Mesothelial cell of epicardium (in vitro differentiated cells): ENCODE results near the gene TERB1. TPM values are rescaled to one million over a fixed set of nuclear protein-coding genes. Genes with fewer than 3 reads are reported as not detected.

Experiments
- DNase-seq, 2 experiments: peaks; one replicate each; pipeline ENCODE4 v3.0.0; 2021; ENCODE audit warnings: low spot score in 2 of 2; ENCODE audit not compliant: unreplicated experiment in 2 of 2
- H3K27ac Mint-ChIP-seq: 2 replicates; pipeline ENCODE4 v1.8.0; 2021; ENCODE audit warnings: mixed read lengths
- H3K27me3 Mint-ChIP-seq: 2 replicates; pipeline ENCODE4 v1.8.0; 2021; ENCODE audit warnings: low read depth, mixed read lengths
- H3K36me3 Mint-ChIP-seq: 2 replicates; pipeline ENCODE4 v1.8.0; 2021; ENCODE audit warnings: mixed read lengths
- H3K4me1 Mint-ChIP-seq: 2 replicates; pipeline ENCODE4 v1.8.0; 2021; ENCODE audit warnings: mixed read lengths
- H3K4me3 Mint-ChIP-seq: 2 replicates; pipeline ENCODE4 v1.8.0; 2021; ENCODE audit warnings: mild to moderate bottlenecking, moderate library complexity, mixed read lengths
- H3K9me3 Mint-ChIP-seq: 2 replicates; pipeline ENCODE4 v1.8.0; 2021; ENCODE audit warnings: mixed read lengths
- CTCF ChIP-seq: fragments of 200-600 bp; sonication (generic); IDR thresholded peaks from one replicate; pipeline ENCODE4 v1.5.0; 2021; ENCODE audit warnings: antibody characterized with exemption; ENCODE audit not compliant: unreplicated experiment
- total RNA-seq: library from RNA; stranded (reverse); gene quantifications from 3 replicates; pipeline ENCODE4 v1.2.1, GENCODE V29; 2021

The TERB1 gene
- total RNA-seq, 1 donor from 2014 or later, result 0.49 TPM

- Mint-ChIP-seq H3K4me3 (no peak overlapping the region), H3K27me3 (no peaks in the 10 kb centered on the region), H3K9me3 (peaks cover 6% of the 10 kb centered on the region), H3K27ac (no peak overlapping the region), H3K4me1 (peaks cover 25% of the 10 kb centered on the region), H3K36me3 (peaks cover 3% of the 10 kb centered on the region)
- TF ChIP-seq CTCF, result no peak
- no peak for DNase-seq
These were observed 88.3 kb downstream of the TERB1 start for GRCh38 chr16:66713076-66713475.

GRCh38 chr16:66712512-66712911 lies 88.9 kb downstream of the TERB1 start:
- peaks cover 3% of the 10 kb centered on the region for H3K36me3 Mint-ChIP-seq

GRCh38 chr16:66711581-66711980 lies 89.8 kb downstream of the TERB1 start:
- Mint-ChIP-seq H3K4me1 (peaks cover 17% of the 10 kb centered on the region), H3K4me3 (no peak overlapping the region), H3K27me3 (peaks cover under 1% of the 10 kb centered on the region), H3K9me3 (peaks cover 6% of the 10 kb centered on the region), H3K36me3 (peaks cover 3% of the 10 kb centered on the region), H3K27ac (no peak overlapping the region)
- no peak for DNase-seq
- no peak for TF ChIP-seq CTCF

More at GRCh38 chr16:66712512-66712911, 88.9 kb downstream of the TERB1 start:
- DNase-seq, result no peak
- H3K27ac Mint-ChIP-seq, result no peak overlapping the region
- no peak overlapping the region for H3K4me3 Mint-ChIP-seq
- H3K27me3 Mint-ChIP-seq, result no peaks in the 10 kb centered on the region
- peaks cover 6% of the 10 kb centered on the region for H3K9me3 Mint-ChIP-seq
- no peak for TF ChIP-seq CTCF
- H3K4me1 Mint-ChIP-seq, result peaks cover 21% of the 10 kb centered on the region

GRCh38 chr16:66706506-66706880 lies 94.9 kb downstream of the TERB1 start:
- peaks cover 1% of the 10 kb centered on the region for H3K36me3 Mint-ChIP-seq
- TF ChIP-seq CTCF, result no peak
- H3K4me3 Mint-ChIP-seq, result no peak overlapping the region
- no peak for DNase-seq
- H3K9me3 Mint-ChIP-seq, result no peaks in the 10 kb centered on the region
- no peak overlapping the region for H3K27ac Mint-ChIP-seq
- H3K27me3 Mint-ChIP-seq, result peaks cover 1% of the 10 kb centered on the region
- H3K4me1 Mint-ChIP-seq, result peaks cover 4% of the 10 kb centered on the region

- TF ChIP-seq CTCF, result no peak
- no peak for DNase-seq
- Mint-ChIP-seq H3K36me3 (peaks cover 1% of the 10 kb centered on the region), H3K27ac (no peak overlapping the region), H3K27me3 (peaks cover 1% of the 10 kb centered on the region), H3K9me3 (no peaks in the 10 kb centered on the region), H3K4me3 (no peak overlapping the region), H3K4me1 (peaks cover 4% of the 10 kb centered on the region)
These were observed 95.4 kb downstream of the TERB1 start for GRCh38 chr16:66705790-66706505.

Other genes with a start within 250 kb of the TERB1 start
- 28.9 to 33.2 TPM (median 31.1 TPM) in 3 replicates for gene CKLF, start 249.0 kb downstream of the TERB1 start, total RNA-seq
- 10.0 to 10.3 TPM (median 10.2 TPM) in 3 replicates for gene CMTM1, start 235.1 kb downstream of the TERB1 start, total RNA-seq
- gene CMTM2, start 222.1 kb downstream of the TERB1 start, total RNA-seq, result 0.25 to 0.58 TPM (median 0.51 TPM) in 3 replicates
- gene CMTM3, start 196.9 kb downstream of the TERB1 start, total RNA-seq, result 56.9 to 60.7 TPM (median 59.3 TPM) in 3 replicates
- 60.1 to 63.4 TPM (median 60.8 TPM) in 3 replicates for gene CMTM4, start 104.8 kb downstream of the TERB1 start, total RNA-seq
- gene DYNC1LI2, start 50.0 kb downstream of the TERB1 start, total RNA-seq, result 145 to 157 TPM (median 150 TPM) in 3 replicates
- 78.8 to 84.4 TPM (median 80.3 TPM) in 3 replicates for gene NAE1, start 29.4 kb upstream of the TERB1 start, total RNA-seq
- gene CA7, start 42.8 kb upstream of the TERB1 start, total RNA-seq, result not detected in 3 replicates
- 16.7 to 17.4 TPM (median 16.9 TPM) in 3 replicates for gene PDP2, start 78.9 kb upstream of the TERB1 start, total RNA-seq
- not detected in 3 replicates for gene CDH16, start 117.3 kb upstream of the TERB1 start, total RNA-seq
- 2.7 to 3.7 TPM (median 2.9 TPM) in 3 replicates for gene RRAD, start 124.0 kb upstream of the TERB1 start, total RNA-seq
- gene CIAO2B, start 132.8 kb upstream of the TERB1 start, total RNA-seq, result 52.1 to 56.1 TPM (median 54.5 TPM) in 3 replicates
- gene CES2, start 133.9 kb upstream of the TERB1 start, total RNA-seq, result 52.0 to 53.4 TPM (median 52.5 TPM) in 3 replicates
- gene CES3, start 159.7 kb upstream of the TERB1 start, total RNA-seq, result 4.8 to 5.4 TPM (median 5.1 TPM) in 3 replicates
- gene CES4A, start 187.0 kb upstream of the TERB1 start, total RNA-seq, result 15.9 to 19.6 TPM (median 18.5 TPM) in 3 replicates
- gene CBFB, start 227.6 kb upstream of the TERB1 start, total RNA-seq, result 69.3 to 82.6 TPM (median 74.6 TPM) in 3 replicates